Measurements from ENCODE around the gene SPOCK3.
A peak's percentile ranks its signal among the peaks of the same experiment; 100 is the strongest.
"Not testable (repeated sequence)": the region's sequence is repeated elsewhere in the genome, so short reads cannot be mapped to it uniquely, and the experiment has no call there.

The SPOCK3 gene

GRCh38 chr4:167234316-167234881 lies at the start of gene SPOCK3:
TSS of gene SPOCK3 (minus strand) at chr4:167234494.
- peak; percentile 88 for DNase-seq

DNA sequence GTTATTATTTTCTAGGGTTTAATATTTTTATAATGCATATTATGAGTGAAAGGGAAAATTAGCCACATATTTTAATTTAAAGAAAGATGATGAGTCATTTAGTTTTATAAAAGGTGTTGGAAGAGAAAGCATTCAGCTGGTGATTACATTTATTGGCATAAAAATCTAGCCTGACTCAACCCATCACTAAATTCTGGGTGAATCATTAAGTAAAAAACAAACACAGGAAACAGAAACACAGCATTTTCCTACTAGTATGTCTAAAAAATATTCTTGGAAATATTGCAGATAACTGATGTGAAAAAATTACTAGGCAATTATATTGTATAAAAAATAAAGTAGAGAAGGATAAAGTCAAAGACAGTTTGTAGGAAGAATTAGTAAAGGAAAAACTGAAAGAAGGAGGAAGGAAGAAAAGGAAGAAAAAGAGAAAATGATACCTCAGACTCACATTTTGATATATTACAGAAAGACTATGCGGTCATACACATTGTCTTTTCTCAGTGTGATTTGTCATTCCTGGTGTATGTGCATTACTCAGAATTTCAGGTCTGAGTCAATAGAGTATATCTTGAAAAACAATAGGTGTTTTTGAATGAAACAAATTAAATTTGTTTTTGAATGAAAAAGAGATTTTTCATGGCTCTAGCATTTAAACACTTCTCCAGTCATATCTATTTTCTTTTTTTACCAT lies 48.0 kb upstream of the SPOCK3 start:
- DNase-seq, result no peak

DNA sequence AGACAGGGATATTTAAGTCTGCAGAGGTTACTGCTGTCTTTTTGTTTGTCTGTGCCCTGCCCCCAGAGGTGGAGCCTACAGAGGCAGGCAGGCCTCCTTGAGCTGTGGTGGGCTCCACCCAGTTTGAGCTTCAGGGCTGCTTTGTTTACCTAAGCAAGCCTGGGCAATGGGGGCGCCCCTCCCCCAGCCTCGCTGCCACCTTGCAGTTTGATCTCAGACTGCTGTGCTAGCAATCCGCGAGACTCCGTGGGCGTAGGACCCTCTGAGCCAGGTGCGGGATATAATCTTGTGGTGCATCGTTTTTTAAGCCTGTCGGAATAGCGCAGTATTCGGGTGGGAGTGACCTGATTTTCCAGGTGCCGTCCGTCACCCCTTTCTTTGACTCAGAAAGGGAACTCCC lies 47.3 kb upstream of the SPOCK3 start:
- not testable (repeated sequence) for DNase-seq

DNA sequence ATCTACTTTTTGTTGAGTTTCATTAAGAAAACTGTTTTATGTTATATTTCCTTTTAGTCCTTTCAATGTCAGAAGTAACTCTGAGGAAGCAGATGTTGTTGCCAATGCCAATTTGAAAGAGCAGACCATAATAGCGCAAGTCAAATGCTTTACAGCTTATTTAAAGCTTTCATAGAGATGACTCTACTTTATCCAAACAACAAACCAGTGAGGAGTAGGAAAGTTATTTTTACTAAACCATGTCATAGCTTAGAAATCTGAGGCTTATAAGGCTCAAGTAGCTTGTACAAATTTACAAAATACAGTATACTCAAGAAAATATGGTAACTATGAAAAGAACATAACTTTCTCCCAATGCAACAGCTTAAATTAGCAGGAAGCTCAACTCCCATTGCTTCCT lies 40.1 kb upstream of the SPOCK3 start:
- DNase-seq, result no peak

- DNase-seq, result no peak
Observed at GRCh38 chr4:167265231-167265630, 30.9 kb upstream of the SPOCK3 start.

GRCh38 chr4:167248271-167248670 lies 14.0 kb upstream of the SPOCK3 start:
- DNase-seq, result no peak

DNA sequence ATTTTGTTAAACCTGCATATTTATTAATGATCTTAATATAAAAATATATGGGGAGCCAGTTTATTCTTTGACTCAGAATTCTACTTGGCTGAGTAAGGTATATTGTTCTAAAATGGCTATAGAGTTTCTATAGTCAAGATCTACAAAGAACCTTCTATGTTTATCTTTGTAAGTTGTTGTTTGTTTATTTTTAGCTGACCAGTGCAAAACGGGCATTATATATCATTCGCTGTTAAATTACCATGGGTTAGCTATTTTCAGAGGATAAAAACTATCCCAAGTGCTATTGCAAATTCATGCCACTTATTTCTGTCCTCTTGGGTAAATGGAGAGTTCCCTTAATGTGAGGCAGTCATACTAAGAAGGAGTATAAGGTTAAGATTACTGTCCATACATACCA lies 5.3 kb upstream of the SPOCK3 start:
- no peak for DNase-seq

GRCh38 chr4:167238226-167238625 lies 3.9 kb upstream of the SPOCK3 start:
- no peak for DNase-seq

GRCh38 chr4:167233685-167234315 lies 494 bp downstream of the SPOCK3 start:
- peak; percentile 83 for DNase-seq

DNA sequence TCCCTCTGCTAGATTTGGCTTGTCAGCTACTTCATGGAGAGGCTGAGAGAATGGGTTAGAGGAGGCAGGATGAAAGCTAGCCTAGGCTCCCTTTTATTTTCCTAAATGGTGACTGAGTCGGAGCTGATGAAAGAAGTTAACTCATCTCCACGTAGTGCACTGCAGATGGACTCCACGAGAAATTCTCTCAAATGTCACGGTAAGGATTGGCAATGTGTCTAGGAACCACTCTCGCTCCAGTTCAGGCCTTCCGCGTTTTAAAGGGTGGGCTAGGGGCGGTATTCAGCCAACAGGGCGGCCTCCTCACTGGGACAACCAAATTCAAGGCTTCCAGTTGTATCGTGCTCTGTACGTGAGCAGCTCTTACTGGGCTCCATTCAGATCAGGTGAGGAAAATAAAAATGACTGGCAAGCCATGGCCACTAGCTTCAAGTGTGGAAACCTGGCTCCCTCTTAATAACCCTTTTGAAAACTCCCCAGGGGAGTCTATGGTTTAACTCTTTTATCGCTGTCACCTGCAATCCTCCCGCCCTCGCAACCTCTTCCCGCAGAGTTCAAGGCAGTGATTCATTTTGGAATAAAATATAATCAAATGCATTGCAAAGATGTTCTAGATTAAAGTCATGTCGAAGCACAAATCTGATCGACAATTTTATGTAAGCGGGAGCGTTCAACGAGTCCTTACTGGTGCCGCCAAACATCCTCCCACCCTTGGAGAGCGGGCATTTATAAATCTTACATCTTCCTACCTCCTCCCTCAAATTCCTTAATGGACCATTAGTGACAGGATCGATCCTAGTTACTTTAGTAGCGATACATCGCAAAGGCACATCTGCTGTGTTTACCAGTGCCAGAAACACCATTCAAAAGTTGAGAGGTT lies 1.2 kb downstream of the SPOCK3 start:
- DNase-seq, result peak; percentile 75

DNA sequence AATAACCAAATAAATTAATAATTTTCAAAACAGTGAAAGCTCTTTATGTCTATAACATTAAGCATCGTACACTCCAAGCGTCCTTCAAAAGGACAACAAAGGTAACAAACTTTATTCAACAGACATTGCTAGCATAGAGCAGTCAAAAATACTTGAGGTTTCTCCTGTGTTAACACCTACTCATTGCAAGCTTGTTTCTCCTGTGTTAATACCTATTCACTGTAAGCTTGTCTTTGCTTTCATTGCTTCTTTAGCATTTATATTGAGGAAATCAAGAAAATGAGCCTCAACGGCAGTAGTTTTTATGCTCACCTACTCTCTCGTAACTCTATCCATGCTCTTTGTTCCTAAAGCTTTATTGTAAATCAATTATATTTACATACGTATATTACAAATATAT lies 3.5 kb downstream of the SPOCK3 start:
- DNase-seq, result no peak

DNA sequence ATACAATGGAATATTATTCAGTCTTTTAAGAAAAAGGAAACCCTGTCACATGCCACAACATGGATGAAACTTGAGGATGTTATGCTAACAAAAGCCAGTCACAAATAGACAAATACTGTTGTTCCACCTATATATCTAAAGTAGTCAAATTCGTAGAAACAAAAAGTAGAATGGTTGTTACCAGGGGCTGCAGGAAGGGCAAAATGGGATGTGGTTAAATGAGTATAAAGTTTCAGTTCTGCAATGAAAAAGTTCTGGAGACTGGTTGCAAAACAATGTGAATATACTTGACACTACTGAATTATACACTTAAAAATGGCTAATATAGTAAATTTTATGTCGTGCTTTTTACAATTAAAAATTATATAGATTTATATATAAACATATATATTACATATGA lies 12.2 kb downstream of the SPOCK3 start:
- DNase-seq, result no peak

DNA sequence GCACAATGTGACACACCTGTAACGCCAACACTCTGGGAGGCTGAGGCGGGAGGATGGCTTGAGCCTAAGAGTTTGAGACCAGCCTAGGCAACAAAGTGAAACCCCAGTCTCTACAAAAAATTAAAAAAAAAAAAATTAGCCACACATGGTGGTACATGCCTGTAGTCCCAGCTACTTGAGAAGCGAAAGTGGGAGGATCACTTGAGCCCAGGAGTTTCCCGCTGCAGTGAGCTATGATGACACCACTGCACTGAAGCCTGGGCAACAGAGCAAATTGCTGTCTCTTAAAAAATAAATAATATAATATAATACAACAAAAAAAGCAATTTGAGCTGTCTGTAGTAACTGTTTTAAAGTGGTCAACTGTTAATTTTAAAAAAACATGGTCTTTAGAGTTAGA lies 13.2 kb downstream of the SPOCK3 start:
- no peak for DNase-seq

DNA sequence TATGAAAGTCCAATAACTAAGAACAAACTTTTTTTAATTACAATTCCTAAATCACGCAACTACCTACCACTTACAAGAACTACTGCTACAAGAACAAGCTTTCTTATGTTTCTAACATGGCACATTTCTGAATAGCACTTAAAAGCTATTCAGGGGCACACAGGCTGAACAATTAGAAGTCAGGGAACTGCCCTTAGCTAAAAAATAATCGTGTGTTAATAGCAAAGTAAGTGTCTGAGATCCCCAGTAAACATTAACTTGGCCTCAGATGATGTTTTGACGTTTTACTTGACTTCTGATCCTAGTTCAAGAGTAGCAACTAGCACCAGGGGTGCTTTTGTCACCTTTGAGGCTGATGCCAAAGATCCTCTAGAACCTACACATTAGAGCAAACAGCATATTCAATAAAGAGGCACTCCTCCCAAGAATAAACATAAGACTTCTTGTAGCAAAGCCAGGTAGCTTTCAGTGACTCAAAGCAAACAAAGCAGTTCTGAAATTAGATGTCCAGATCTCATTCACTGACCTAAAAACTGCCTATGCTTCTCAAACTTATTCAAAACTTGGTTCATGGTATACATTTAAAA lies 16.2 kb downstream of the SPOCK3 start:
- no peak for DNase-seq

- no peak for DNase-seq
Observed at GRCh38 chr4:167216783-167217182, 17.5 kb downstream of the SPOCK3 start.

GRCh38 chr4:167210166-167210565 lies 24.1 kb downstream of the SPOCK3 start:
- peak; percentile 29 for DNase-seq

DNA sequence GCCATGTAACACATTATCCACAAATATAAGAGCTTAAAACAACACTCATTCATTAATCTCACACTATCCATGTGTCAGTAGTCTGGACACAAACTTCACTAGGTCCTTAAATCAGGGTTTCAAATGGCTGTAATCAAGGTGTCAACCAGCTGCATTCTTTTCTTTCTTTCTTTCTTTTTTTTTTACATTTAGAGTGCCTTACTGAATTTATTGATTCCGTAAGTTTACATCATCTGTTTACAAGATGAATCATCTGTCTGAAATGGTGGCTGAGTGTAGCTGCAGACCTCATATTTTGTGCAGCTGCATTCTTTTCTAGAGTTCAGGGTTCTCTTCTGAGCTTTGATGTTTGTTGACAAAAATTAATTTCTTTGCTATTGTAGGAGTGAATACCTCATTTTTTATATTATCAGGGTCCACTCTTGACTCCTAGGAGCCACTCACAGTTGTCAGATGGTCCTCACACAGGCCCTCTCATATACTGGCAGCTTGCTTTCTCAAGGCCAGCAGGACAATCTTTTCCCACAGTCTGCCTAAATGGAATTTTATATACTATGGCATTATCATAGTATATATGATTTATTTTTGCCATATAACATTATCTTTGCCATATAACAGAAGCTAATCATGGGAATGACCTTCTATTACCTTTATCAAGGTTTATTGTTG lies 37.8 kb downstream of the SPOCK3 start:
- no peak for DNase-seq

DNA sequence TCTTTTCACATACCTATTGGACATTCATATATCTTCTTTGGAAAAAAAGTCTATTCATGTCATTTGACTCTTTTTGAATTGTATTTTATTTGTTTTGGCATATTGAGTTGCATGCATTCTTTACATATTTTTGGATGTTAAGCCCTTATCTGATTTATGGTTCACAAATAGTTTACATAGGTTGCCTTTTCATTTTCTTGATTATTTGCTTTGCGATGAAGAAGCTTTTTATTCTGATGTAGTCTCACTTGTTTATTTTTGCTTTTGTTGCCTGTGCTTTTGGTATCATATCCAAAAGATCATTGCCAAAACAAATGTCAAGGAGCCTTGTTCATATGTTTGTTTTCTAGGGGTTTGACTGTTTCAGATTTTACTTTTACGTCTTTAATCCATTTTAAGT lies 43.9 kb downstream of the SPOCK3 start:
- DNase-seq, result no peak

GRCh38 chr4:167185465-167185864 lies 48.8 kb downstream of the SPOCK3 start:
- DNase-seq, result no peak

- no peak for DNase-seq
Observed at GRCh38 chr4:167183036-167183435, 51.3 kb downstream of the SPOCK3 start.

DNA sequence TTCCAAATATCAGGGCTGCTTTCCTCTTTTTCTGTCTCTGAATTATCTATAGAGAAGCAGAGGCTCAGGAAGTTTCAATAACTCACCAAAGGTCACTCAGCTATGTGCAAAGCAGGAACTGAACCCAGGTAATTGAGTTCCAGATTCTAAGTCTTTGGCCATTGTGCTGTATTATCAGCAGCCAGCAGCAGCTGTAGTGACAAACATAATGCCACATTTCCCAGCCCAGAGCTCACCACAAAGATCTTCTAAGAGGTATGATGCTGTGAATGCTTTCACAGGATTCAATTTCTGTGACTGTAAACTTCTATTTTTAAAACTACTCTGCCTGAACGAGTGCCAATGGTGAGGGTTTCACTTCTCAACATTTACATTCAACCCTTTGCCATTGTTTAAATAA lies 56.4 kb downstream of the SPOCK3 start:
- DNase-seq, result no peak

DNA sequence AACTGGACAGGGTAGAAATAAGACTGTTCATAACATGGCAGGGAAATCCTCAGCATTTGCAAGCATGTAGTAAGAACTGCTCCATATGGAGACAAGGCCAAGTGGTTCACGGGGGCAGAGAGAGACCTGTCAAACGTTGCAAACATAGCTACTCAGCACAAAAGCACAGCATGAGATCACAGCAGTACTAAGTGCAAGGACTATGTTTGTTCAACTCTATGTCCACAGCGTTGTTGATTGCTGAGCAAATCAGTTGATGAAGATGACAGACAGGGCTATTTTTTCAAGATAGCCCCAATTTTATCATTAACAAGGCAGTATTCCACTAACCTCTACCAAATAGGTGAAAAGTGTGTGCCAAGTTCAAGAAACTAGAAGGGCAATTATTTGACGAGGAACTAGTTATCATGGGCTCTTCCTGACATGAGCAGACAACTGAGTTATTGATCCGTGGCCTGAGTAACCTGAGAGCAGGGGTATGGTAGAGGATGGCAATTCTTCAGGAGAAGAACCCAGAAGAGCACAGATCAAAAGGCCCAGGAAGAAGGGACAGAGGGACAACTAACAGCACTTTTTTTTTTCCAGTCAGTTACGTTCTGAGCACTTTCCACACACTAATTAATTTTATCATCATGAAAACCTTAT lies 57.4 kb downstream of the SPOCK3 start:
- DNase-seq, result peak; percentile 18

Measured in eye (tissue), 1 donor.